Fibroblast of pulmonary artery (primary cell): Measurements from ENCODE around the gene PRELID3B.
"Not testable (repeated sequence)": the region's sequence is repeated elsewhere in the genome, so short reads cannot be mapped to it uniquely, and the experiment has no call there.

ENCODE experiments used
- DNase-seq: peaks from one replicate; pipeline ENCODE4 v3.0.0-alpha.2; 2010; ENCODE audit warnings: low read depth
- H3K4me3 ChIP-seq: replicated peaks from 2 replicates; pipeline ENCODE4 v1.5.1; 2011; ENCODE audit warnings: low read depth, mild to moderate bottlenecking, control low read depth, low read length, moderate library complexity
- CTCF ChIP-seq: IDR thresholded peaks from 2 replicates; pipeline ENCODE4 v1.5.1; 2011; ENCODE audit warnings: mild to moderate bottlenecking, control low read depth, low read length, inconsistent platforms; ENCODE audit errors: missing control alignments

Gene PRELID3B

GRCh38 chr20:59043698-59044097 lies 1.1 kb upstream of the PRELID3B start:
- no peak for TF ChIP-seq CTCF
- DNase-seq, result no peak
- H3K4me3 ChIP-seq, result no peak overlapping the region

- TF ChIP-seq CTCF, result no peak
- H3K4me3 ChIP-seq, result peak overlapping the region; percentile 85
- peak; percentile 91 for DNase-seq
Observed at GRCh38 chr20:59042796-59043631, 428 bp upstream of the PRELID3B start.

GRCh38 chr20:59041487-59041886 lies 1.1 kb downstream of the PRELID3B start:
- not testable (repeated sequence) for DNase-seq
- peak overlapping the region; percentile 85 for H3K4me3 ChIP-seq

DNA sequence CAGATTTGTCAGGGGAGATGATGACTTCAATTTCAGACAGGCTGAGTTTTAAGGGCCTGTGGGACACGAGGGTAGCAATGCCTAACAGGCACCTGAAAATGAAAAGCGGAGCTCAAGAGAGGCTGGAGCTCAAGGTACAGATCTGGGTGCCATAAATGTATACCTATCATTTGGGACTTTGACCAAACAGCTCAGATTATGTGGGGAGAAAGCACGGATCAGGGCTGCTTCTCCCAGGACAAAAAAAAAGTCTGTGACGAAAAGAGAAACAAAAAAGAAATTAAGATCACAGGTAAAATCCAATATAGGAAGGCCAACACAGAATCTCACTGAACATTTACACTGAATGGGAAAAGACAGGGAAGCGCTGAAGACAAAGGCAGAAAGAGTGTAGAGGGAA lies 1.9 kb downstream of the PRELID3B start:
- H3K4me3 ChIP-seq, result no peak overlapping the region
- no peak for DNase-seq
- TF ChIP-seq CTCF, result no peak

GRCh38 chr20:59039233-59039632 lies 3.4 kb downstream of the PRELID3B start:
- no peak for TF ChIP-seq CTCF
- peak; percentile 33 for DNase-seq
- H3K4me3 ChIP-seq, result no peak overlapping the region

DNA sequence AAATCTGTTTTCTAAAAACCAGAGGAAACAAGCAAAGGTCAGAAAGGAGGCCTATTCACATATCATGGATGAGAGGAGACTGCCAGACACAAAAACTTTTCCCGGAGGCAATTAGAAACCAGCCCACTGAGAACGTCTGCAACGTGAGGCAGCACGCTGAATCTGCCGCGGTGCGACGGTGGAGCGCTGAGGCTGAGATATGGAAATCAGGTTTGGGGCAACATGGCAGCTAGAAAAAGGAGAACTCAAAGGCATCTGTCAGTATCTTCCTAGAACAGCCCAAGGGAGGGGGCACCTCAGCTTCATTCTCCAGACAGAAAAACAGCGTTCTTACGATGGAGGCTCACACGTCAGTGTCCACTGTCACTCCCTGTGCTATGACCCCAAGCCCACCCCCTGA lies 5.2 kb downstream of the PRELID3B start:
- no peak for TF ChIP-seq CTCF
- H3K4me3 ChIP-seq, result no peak overlapping the region
- no peak for DNase-seq

DNA sequence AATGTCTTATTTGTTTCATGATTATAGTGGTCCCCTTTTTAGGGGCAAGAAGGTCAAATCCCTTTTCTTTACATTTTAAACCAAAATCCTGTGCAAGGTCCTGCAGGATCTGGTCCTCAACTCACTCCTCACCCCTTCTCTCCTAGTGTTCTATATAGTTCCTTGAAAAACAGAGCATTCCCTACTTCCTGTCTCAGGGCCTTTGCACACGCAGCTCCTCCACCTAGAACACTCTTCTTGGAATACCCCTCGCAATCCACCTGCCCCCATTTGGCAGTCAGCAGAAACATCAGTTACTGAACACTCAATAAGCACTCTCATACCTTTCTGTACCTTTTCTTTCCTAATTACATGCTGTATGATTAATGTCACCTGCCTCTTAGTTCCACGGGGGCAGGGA lies 7.2 kb downstream of the PRELID3B start:
- no peak for DNase-seq
- no peak for TF ChIP-seq CTCF
- no peak overlapping the region for H3K4me3 ChIP-seq
